T-helper 1 cell treated with Interleukin-12 subunit alpha and Interleukin-12 subunit beta and Interleukin-4 antibody, amounts not matched to agents 30 μg/mL and 1 μg/mL, for 36 hours (primary cell): ENCODE results near the gene ARFIP1.

Experiments used
- H3K27ac Mint-ChIP-seq: one replicate; pipeline ENCODE4 v1.8.0; 2021; ENCODE audit warnings: mild to moderate bottlenecking, mixed read lengths
- H3K27me3 Mint-ChIP-seq: one replicate; pipeline ENCODE4 v1.8.0; 2021; ENCODE audit warnings: low read depth, mixed read lengths
- H3K36me3 Mint-ChIP-seq: one replicate; pipeline ENCODE4 v1.8.0; 2021; ENCODE audit warnings: low read depth, mixed read lengths
- H3K4me1 Mint-ChIP-seq: one replicate; pipeline ENCODE4 v1.8.0; 2021; ENCODE audit warnings: low read depth, mixed read lengths
- H3K4me3 Mint-ChIP-seq: one replicate; pipeline ENCODE4 v1.8.0; 2021; ENCODE audit warnings: mild to moderate bottlenecking, moderate library complexity, mixed read lengths
- H3K9me3 Mint-ChIP-seq: one replicate; pipeline ENCODE4 v1.8.0; 2021; ENCODE audit warnings: mixed read lengths

Gene ARFIP1

GRCh38 chr4:152938237-152938947 lies 158.6 kb downstream of the ARFIP1 start:
- no peaks in the 10 kb centered on the region for H3K36me3 Mint-ChIP-seq
- peak overlapping the region; percentile 80 for H3K4me3 Mint-ChIP-seq
- peaks cover 61% of the 10 kb centered on the region for H3K27me3 Mint-ChIP-seq

GRCh38 chr4:152939621-152940020 lies 159.9 kb downstream of the ARFIP1 start:
- no peaks in the 10 kb centered on the region for H3K9me3 Mint-ChIP-seq
- H3K27ac Mint-ChIP-seq = no peak overlapping the region
- H3K4me3 Mint-ChIP-seq = no peak overlapping the region
- H3K27me3 Mint-ChIP-seq = peaks cover 55% of the 10 kb centered on the region
- no peaks in the 10 kb centered on the region for H3K36me3 Mint-ChIP-seq
- H3K4me1 Mint-ChIP-seq = peaks cover 18% of the 10 kb centered on the region

More at GRCh38 chr4:152938237-152938947, 158.6 kb downstream of the ARFIP1 start:
- peaks cover 20% of the 10 kb centered on the region for H3K4me1 Mint-ChIP-seq
- no peaks in the 10 kb centered on the region for H3K9me3 Mint-ChIP-seq
- H3K27ac Mint-ChIP-seq = no peak overlapping the region

DNA sequence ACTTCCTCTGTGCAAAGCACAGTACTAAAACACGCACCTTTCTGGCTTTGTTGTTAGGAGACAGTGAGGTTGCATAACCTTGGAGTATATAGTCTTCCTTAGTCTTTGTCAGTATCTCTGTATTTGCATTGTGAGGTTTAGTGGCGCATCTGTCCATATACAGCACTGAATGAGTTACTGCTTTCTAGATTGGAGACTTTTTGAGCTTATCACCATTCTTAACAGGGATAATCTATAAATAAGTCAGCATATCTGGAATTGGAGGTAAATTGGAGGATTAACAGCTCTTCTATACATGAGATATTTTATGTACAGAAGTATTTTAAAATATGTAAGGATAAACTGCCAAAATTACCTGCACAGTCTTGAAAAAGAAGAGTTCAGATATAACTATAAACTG lies 160.7 kb downstream of the ARFIP1 start:
- Mint-ChIP-seq H3K4me1 (peaks cover 12% of the 10 kb centered on the region), H3K36me3 (no peaks in the 10 kb centered on the region), H3K4me3 (no peak overlapping the region), H3K27me3 (peaks cover 47% of the 10 kb centered on the region), H3K27ac (no peak overlapping the region), H3K9me3 (no peaks in the 10 kb centered on the region)

DNA sequence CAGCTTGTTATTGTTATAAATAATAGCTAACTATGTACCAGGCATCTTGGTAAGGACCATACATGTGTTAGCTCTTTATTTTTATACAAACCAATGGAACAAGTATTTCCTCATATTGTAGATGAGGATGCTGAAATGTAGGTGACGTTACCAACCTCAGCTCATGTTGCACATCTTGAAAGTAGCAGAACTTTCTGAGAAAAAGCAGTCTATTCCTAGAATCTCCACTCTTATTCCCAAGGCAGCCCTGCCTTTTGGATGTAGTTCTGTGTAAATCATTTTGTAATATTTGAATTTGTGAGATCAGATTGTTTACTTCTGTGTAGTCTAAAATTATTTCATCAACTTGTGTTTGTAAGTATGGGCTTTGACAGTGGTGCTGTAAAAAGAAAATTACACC lies 161.7 kb downstream of the ARFIP1 start:
- Mint-ChIP-seq H3K27me3 (peaks cover 49% of the 10 kb centered on the region), H3K9me3 (no peaks in the 10 kb centered on the region), H3K36me3 (no peaks in the 10 kb centered on the region)

GRCh38 chr4:152942346-152942745 lies 162.6 kb downstream of the ARFIP1 start:
- H3K9me3 Mint-ChIP-seq = no peaks in the 10 kb centered on the region
- no peak overlapping the region for H3K4me3 Mint-ChIP-seq
- H3K4me1 Mint-ChIP-seq = peaks cover 9% of the 10 kb centered on the region
- H3K36me3 Mint-ChIP-seq = no peaks in the 10 kb centered on the region
- H3K27me3 Mint-ChIP-seq = peaks cover 54% of the 10 kb centered on the region
- no peak overlapping the region for H3K27ac Mint-ChIP-seq

More for the DNA sequence above, 161.7 kb downstream of the ARFIP1 start:
- Mint-ChIP-seq H3K27ac (no peak overlapping the region), H3K4me1 (peaks cover 9% of the 10 kb centered on the region), H3K4me3 (no peak overlapping the region)

GRCh38 chr4:152943672-152944071 lies 163.9 kb downstream of the ARFIP1 start:
- Mint-ChIP-seq H3K9me3 (no peaks in the 10 kb centered on the region), H3K36me3 (no peaks in the 10 kb centered on the region), H3K27me3 (peaks cover 57% of the 10 kb centered on the region), H3K4me1 (peaks cover 1% of the 10 kb centered on the region), H3K4me3 (no peak overlapping the region), H3K27ac (no peak overlapping the region)

DNA sequence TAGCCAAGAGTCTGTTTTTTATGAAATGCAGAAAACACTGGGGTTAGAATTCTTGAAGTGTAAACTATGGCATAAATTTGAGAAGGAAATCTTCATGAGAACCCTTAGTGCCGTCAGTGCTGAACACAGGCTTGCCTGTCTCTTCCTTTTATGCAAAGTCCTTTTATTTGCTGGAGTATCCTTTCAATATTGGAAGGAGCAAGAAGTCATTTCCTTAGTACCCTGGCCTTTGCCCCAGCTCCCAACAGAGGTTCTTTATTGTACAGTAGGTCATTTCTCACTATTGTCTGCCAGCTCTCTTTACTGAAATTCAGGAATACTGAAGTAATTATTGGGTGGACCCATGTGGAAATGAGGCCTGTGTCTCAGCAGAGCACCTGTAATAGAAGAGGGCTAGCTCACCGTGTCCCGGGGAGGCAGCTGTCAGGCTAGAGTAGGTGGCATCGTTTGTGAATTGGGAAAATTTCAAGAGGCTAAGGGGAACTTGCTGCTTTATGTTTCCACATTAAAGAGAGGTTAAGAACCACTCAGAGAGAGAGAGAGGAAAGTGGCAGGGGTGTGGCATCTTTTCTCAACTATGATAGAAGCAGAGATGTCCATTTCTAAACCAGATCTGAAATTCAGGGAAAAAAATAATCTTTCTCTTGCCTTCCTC lies 165.0 kb downstream of the ARFIP1 start:
- H3K9me3 Mint-ChIP-seq = no peaks in the 10 kb centered on the region
- H3K27me3 Mint-ChIP-seq = peaks cover 53% of the 10 kb centered on the region
- no peaks in the 10 kb centered on the region for H3K4me1 Mint-ChIP-seq
- H3K36me3 Mint-ChIP-seq = no peaks in the 10 kb centered on the region
- no peak overlapping the region for H3K4me3 Mint-ChIP-seq
- no peak overlapping the region for H3K27ac Mint-ChIP-seq

DNA sequence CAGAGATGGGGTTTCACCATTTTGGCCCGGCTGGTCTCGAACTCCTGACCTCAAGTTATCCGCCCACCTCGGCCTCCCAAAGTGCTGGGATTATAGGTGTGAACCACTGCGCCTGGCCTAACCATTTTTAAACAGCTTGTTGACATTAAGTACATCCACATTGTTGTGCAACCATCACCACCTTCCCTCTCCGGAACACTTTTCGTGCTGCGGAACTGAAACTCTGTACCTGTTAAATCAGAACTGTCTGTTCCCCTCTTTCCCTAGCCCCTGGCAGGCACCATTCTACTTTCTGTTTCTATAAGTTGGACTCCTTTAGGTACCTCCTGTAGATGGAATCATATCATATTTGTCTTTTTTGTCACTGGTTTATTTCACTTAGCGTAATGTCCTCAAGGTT lies 165.9 kb downstream of the ARFIP1 start:
- Mint-ChIP-seq H3K27ac (no peak overlapping the region), H3K4me3 (no peak overlapping the region), H3K9me3 (no peaks in the 10 kb centered on the region), H3K27me3 (peaks cover 49% of the 10 kb centered on the region), H3K36me3 (no peaks in the 10 kb centered on the region), H3K4me1 (no peaks in the 10 kb centered on the region)

GRCh38 chr4:152946446-152946845 lies 166.7 kb downstream of the ARFIP1 start:
- Mint-ChIP-seq H3K9me3 (no peaks in the 10 kb centered on the region), H3K27ac (no peak overlapping the region), H3K36me3 (no peaks in the 10 kb centered on the region)

GRCh38 chr4:152947311-152947710 lies 167.6 kb downstream of the ARFIP1 start:
- peaks cover 46% of the 10 kb centered on the region for H3K27me3 Mint-ChIP-seq
- H3K27ac Mint-ChIP-seq = no peak overlapping the region
- H3K4me3 Mint-ChIP-seq = no peak overlapping the region
- no peaks in the 10 kb centered on the region for H3K36me3 Mint-ChIP-seq
- no peaks in the 10 kb centered on the region for H3K4me1 Mint-ChIP-seq
- no peaks in the 10 kb centered on the region for H3K9me3 Mint-ChIP-seq

More at GRCh38 chr4:152946446-152946845, 166.7 kb downstream of the ARFIP1 start:
- Mint-ChIP-seq H3K27me3 (peaks cover 52% of the 10 kb centered on the region), H3K4me3 (no peak overlapping the region), H3K4me1 (no peaks in the 10 kb centered on the region)

DNA sequence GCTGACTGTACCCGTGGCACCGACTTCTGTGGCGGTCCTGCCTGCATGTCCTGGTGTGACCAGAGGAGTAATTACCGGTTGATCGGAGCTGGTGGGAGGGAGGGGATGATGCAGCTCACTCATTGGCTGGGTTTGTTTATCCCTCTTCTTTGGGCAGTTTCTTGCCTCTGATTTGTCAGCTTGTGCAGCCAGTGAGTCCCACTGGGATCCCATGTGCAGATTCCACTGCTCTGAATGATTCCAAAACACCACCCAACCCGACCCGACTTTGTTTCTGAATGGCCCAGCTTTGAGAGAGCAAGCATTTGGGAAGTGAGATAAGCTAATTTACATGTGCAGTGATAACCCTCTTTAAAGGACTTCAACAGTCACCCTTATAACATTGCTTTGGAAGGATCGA lies 170.2 kb downstream of the ARFIP1 start:
- peaks cover 42% of the 10 kb centered on the region for H3K27me3 Mint-ChIP-seq
- no peaks in the 10 kb centered on the region for H3K36me3 Mint-ChIP-seq
- H3K9me3 Mint-ChIP-seq = no peaks in the 10 kb centered on the region
- H3K4me1 Mint-ChIP-seq = no peaks in the 10 kb centered on the region
- no peak overlapping the region for H3K27ac Mint-ChIP-seq
- H3K4me3 Mint-ChIP-seq = no peak overlapping the region

GRCh38 chr4:152950402-152951274 lies 170.9 kb downstream of the ARFIP1 start:
- Mint-ChIP-seq H3K27me3 (peaks cover 41% of the 10 kb centered on the region), H3K27ac (no peak overlapping the region), H3K9me3 (no peaks in the 10 kb centered on the region), H3K36me3 (no peaks in the 10 kb centered on the region), H3K4me3 (no peak overlapping the region), H3K4me1 (no peaks in the 10 kb centered on the region)

GRCh38 chr4:152951348-152951747 lies 171.6 kb downstream of the ARFIP1 start:
- H3K36me3 Mint-ChIP-seq = no peaks in the 10 kb centered on the region
- H3K4me1 Mint-ChIP-seq = no peaks in the 10 kb centered on the region
- H3K27me3 Mint-ChIP-seq = peaks cover 36% of the 10 kb centered on the region
- no peaks in the 10 kb centered on the region for H3K9me3 Mint-ChIP-seq
- H3K4me3 Mint-ChIP-seq = no peak overlapping the region
- H3K27ac Mint-ChIP-seq = no peak overlapping the region

GRCh38 chr4:152953514-152953913 lies 173.8 kb downstream of the ARFIP1 start:
- H3K9me3 Mint-ChIP-seq = no peaks in the 10 kb centered on the region
- no peaks in the 10 kb centered on the region for H3K36me3 Mint-ChIP-seq

More at GRCh38 chr4:152953514-152953913, 173.8 kb downstream of the ARFIP1 start:
- Mint-ChIP-seq H3K27ac (no peak overlapping the region), H3K4me1 (no peaks in the 10 kb centered on the region), H3K27me3 (peaks cover 25% of the 10 kb centered on the region), H3K4me3 (no peak overlapping the region)
